Hindlimb muscle (tissue), 1 donor: ENCODE measurements around the gene AGPS. TPM values are rescaled to one million over a fixed set of nuclear protein-coding genes. Genes with fewer than 3 reads are reported as not detected.

Experiments used
- polyA plus RNA-seq: library from polyadenylated mRNA; unstranded; fragments of 120-200 nt; gene quantifications from one replicate; pipeline ENCODE4 v1.2.1, GENCODE V29; 2013; ENCODE audit not compliant: insufficient read length

The AGPS gene
- polyA plus RNA-seq, 1 donor: 27.5 TPM

Other genes with a start within 250 kb of the AGPS start
- gene HNRNPA3, start 180.0 kb upstream of the AGPS start, polyA plus RNA-seq: 290 TPM
- 50.7 TPM for gene NFE2L2, start 128.0 kb upstream of the AGPS start, polyA plus RNA-seq